HepG2 (cell line): Measurements from ENCODE around the gene C1orf226. TPM values are rescaled to one million over a fixed set of nuclear protein-coding genes. Genes with fewer than 3 reads are reported as not detected.

Experiments
- ATAC-seq: fragments of 200-7000 bp; cut with Tn5 transposase; 3 replicates; pipeline ENCODE4 v1.9.1; 2020; ENCODE audit warnings: mild to moderate bottlenecking, moderate library complexity
- BruUV-seq: library from RNA; stranded (reverse); fragments of 400-500 nt; replicated peaks from 2 replicates; lab custom pipeline; 2021; lab: Mats Ljungman, UMichigan
- CTCF ChIA-PET: fragments of 300-600 bp; formaldehyde crosslinking; extraction: SDS; loops from one replicate; lab custom pipeline; 2021; ENCODE audit warnings: low total read pairs, inconsistent platforms, low intra/inter-chr PET ratio; lab: Yijun Ruan, JAX
- POLR2A ChIA-PET: fragments of 350-600 bp; sonication (Branson Sonifier 250); formaldehyde crosslinking; loops from one replicate; lab custom pipeline; 2020; ENCODE audit warnings: antibody characterized with exemption, inconsistent platforms; lab: Yijun Ruan, JAX
- DNase-seq: peaks from one replicate; pipeline ENCODE4 v3.0.0-alpha.2; 2015; ENCODE audit warnings: low spot score
- FAIRE-seq: peaks from 3 replicates; lab custom pipeline; 2011; peaks lifted over from hg19 to GRCh38; lab: Jason Lieb, UNC
- H2AFZ ChIP-seq: one replicate; pipeline ENCODE4 v1.6.1; 2011; ENCODE audit warnings: low read length, inconsistent platforms
- H3K27ac ChIP-seq: fragments of 300-600 bp; 3 replicates; pipeline ENCODE4 v1.8.0; 2011; ENCODE audit warnings: mixed run types, mild to moderate bottlenecking, mixed read lengths, low read length, inconsistent platforms; ENCODE audit not compliant: insufficient read depth; ENCODE audit errors: extremely low read length
- H3K27me3 ChIP-seq, 2 experiments: fragments of 200-600 bp in 1 of 2; 2 replicates in 1 of 2; 3 replicates in 1 of 2; pipeline versions ENCODE4 v1.6.0 to v1.8.0; 2011; ENCODE audit warnings: low read length in 2 of 2, mild to moderate bottlenecking in 2 of 2, moderate library complexity in 2 of 2, inconsistent platforms in 1 of 2; ENCODE audit not compliant: insufficient read depth in 2 of 2, control insufficient read depth in 1 of 2
- H3K36me3 ChIP-seq, 2 experiments: fragments of 200-600 bp in 1 of 2; replicated peaks in 1 of 2; 2 replicates in 1 of 2; 3 replicates in 1 of 2; pipeline versions ENCODE4 v1.5.1 to v1.8.0; 2011; ENCODE audit warnings: low read length in 2 of 2, inconsistent platforms in 1 of 2; ENCODE audit not compliant: insufficient read depth in 2 of 2, control insufficient read depth in 1 of 2
- H3K4me1 ChIP-seq: 2 replicates; pipeline ENCODE4 v1.5.1; 2012; ENCODE audit warnings: low read length, inconsistent platforms; ENCODE audit not compliant: insufficient read depth
- H3K4me2 ChIP-seq: 2 replicates; pipeline ENCODE4 v1.6.0; 2011; ENCODE audit warnings: low read depth, low read length, inconsistent platforms
- H3K4me3 ChIP-seq, 3 experiments: fragments of 200-600 bp in 1 of 3; sonication (generic), shearing (Covaris generic) in 1 of 3; replicated peaks in 1 of 3; 2 replicates each; pipeline ENCODE4 v1.5.1; 2011 to 2016; ENCODE audit warnings: low read length in 3 of 3, inconsistent platforms in 2 of 3, low read depth in 2 of 3, mild to moderate bottlenecking in 2 of 3, control low read depth in 1 of 3, mixed read lengths in 1 of 3; ENCODE audit not compliant: insufficient read depth in 1 of 3
- H3K79me2 ChIP-seq: one replicate; pipeline ENCODE4 v1.6.1; 2011; ENCODE audit warnings: low read length, inconsistent platforms; ENCODE audit not compliant: insufficient read depth
- H3K9ac ChIP-seq: 2 replicates; pipeline ENCODE4 v1.6.0; 2011; ENCODE audit warnings: mild to moderate bottlenecking, low read depth, low read length, inconsistent platforms; ENCODE audit not compliant: insufficient read depth
- H3K9me3 ChIP-seq: 2 replicates; pipeline ENCODE4 v1.5.1; 2012; ENCODE audit warnings: mild to moderate bottlenecking, low read length
- H4K20me1 ChIP-seq: 2 replicates; pipeline ENCODE4 v1.6.0; 2011; ENCODE audit warnings: inconsistent platforms, mild to moderate bottlenecking, low read length, moderate library complexity; ENCODE audit not compliant: insufficient read depth
- ETV5 ChIP-seq: IDR thresholded peaks from 2 replicates; pipeline ENCODE4 v1.6.1; 2018; ENCODE audit warnings: missing biosample characterization, missing genetic modification reagents, inconsistent platforms, borderline replicate concordance
- KDM5B ChIP-seq: sonication (generic); formaldehyde crosslinking; IDR thresholded peaks from 2 replicates; pipeline ENCODE4 v1.4.0; 2020; ENCODE audit warnings: missing genetic modification reagents, mild to moderate bottlenecking, borderline replicate concordance
- NFKB2 ChIP-seq: sonication (generic); formaldehyde crosslinking; IDR thresholded peaks from 2 replicates; pipeline ENCODE4 v1.4.0; 2020; ENCODE audit warnings: missing genetic modification reagents, borderline replicate concordance
- NKX3-1 ChIP-seq: sonication (generic); formaldehyde crosslinking; IDR thresholded peaks from 2 replicates; pipeline ENCODE4 v1.5.0; 2020; ENCODE audit warnings: missing genetic modification reagents
- SMAD9 ChIP-seq: sonication (generic); formaldehyde crosslinking; IDR thresholded peaks from 2 replicates; pipeline ENCODE4 v1.5.1; 2020; ENCODE audit warnings: mild to moderate bottlenecking, missing genetic modification reagents
- SNAI1 ChIP-seq: sonication (generic); formaldehyde crosslinking; IDR thresholded peaks from 2 replicates; pipeline ENCODE4 v1.5.0; 2020; ENCODE audit warnings: mild to moderate bottlenecking, missing genetic modification reagents, borderline replicate concordance
- WGBS: methylation state at CpG from one replicate; pipeline ENCODE4 v1.1.6; 2017; ENCODE audit warnings: low lambda C conversion rate; 5-methylcytosine and 5-hydroxymethylcytosine counted together
- in situ Hi-C: cut with HindIII; loops from 2 replicates; pipeline ENCODE4 v1.10.0; 2017; ENCODE audit warnings: low pct_unique_long_range_greater_than_20kb; ENCODE audit not compliant: extremely low pct_ligation_motif_present
- intact Hi-C: fragments of 100-400 bp; cut with micrococcal nuclease; formaldehyde crosslinking; loops from one replicate; pipeline ENCODE4 v1.10.0; 2022; ENCODE audit not compliant: unreplicated experiment
- polyA plus RNA-seq, 8 experiments: library from polyadenylated mRNA; depleted of rRNA in 3 of 8; stranded (reverse) in 7 of 8; unstranded in 1 of 8; fragments of >200 nt; fragmentation: Illumina TruSeq in 4 of 8; extraction: Trizol in 4 of 8; gene quantifications; 2 replicates each; pipeline versions ENCODE4 v1.2.1 to v1.2.3, GENCODE V29; 2011 to 2016; ENCODE audit warnings: low read depth in 4 of 8, missing spikeins in 1 of 8, mixed read lengths in 1 of 8; ENCODE audit not compliant: insufficient read depth in 1 of 8
- total RNA-seq, 5 experiments: library from RNA; depleted of rRNA; stranded (reverse); fragments of >200 nt; fragmentation: Illumina TruSeq; extraction: Trizol; gene quantifications; 2 replicates each; pipeline ENCODE4 v1.2.3, GENCODE V29; 2016; ENCODE audit warnings: low read depth in 1 of 5
- TF ChIP-seq, protein P1 (sequence below): sonication (generic); formaldehyde crosslinking; IDR thresholded peaks from 2 replicates; pipeline ENCODE4 v1.4.0; 2020; ENCODE audit warnings: missing genetic modification reagents, borderline replicate concordance
- TF ChIP-seq, protein P2 (sequence below): sonication (generic); formaldehyde crosslinking; IDR thresholded peaks from 2 replicates; pipeline ENCODE4 v1.4.0; 2020; ENCODE audit warnings: low read depth, mild to moderate bottlenecking, missing genetic modification reagents

Gene C1orf226
- total and polyA plus RNA-seq, 2 of the 13 experiments (the other 11 are each of a cell fraction or from before 2014, with no cell fraction given): 4.7 to 4.9 TPM

DNA sequence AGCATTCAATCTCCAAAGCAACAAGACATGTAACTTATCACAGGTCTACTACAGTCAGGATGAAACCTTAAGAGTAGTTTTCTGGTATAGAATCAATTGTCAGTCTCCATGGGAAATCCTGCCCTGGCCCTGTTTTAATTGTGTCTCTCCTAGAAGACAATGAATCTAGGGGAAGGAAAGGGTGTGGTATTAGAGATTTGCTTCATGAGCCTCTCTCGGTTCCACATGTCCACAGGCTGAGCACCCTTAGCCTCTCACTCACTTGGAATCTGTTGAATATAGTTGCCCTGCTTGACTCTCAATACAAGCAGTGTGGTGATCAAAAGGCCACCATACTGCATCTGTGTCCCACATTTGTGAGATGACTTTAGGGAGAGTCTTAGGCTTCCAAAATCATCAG is 22.6 kb upstream of the C1orf226 start:
- no peak for FAIRE-seq
- no peak overlapping the region for H3K27ac ChIP-seq
- intact Hi-C loops: no loop called here

More for the DNA sequence above, 22.6 kb upstream of the C1orf226 start:
- no peaks in the 10 kb centered on the region for H3K27me3 ChIP-seq
- H3K9ac ChIP-seq: no peak overlapping the region
- H2AFZ ChIP-seq: no peak overlapping the region
- no peak for ATAC-seq
- H4K20me1 ChIP-seq: no peaks in the 10 kb centered on the region
- no peak for TF ChIP-seq SMAD9
- no peak for TF ChIP-seq KDM5B (CRISPR knock-in tag)
- TF ChIP-seq NFKB2 (CRISPR knock-in tag): no peak
- no peak for TF ChIP-seq SNAI1 (CRISPR knock-in tag)
- no peak for TF ChIP-seq NKX3-1 (CRISPR knock-in tag)
- TF ChIP-seq, protein P1, sequence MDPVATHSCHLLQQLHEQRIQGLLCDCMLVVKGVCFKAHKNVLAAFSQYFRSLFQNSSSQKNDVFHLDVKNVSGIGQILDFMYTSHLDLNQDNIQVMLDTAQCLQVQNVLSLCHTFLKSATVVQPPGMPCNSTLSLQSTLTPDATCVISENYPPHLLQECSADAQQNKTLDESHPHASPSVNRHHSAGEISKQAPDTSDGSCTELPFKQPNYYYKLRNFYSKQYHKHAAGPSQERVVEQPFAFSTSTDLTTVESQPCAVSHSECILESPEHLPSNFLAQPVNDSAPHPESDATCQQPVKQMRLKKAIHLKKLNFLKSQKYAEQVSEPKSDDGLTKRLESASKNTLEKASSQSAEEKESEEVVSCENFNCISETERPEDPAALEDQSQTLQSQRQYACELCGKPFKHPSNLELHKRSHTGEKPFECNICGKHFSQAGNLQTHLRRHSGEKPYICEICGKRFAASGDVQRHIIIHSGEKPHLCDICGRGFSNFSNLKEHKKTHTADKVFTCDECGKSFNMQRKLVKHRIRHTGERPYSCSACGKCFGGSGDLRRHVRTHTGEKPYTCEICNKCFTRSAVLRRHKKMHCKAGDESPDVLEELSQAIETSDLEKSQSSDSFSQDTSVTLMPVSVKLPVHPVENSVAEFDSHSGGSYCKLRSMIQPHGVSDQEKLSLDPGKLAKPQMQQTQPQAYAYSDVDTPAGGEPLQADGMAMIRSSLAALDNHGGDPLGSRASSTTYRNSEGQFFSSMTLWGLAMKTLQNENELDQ: no peak
- TF ChIP-seq, protein P2, sequence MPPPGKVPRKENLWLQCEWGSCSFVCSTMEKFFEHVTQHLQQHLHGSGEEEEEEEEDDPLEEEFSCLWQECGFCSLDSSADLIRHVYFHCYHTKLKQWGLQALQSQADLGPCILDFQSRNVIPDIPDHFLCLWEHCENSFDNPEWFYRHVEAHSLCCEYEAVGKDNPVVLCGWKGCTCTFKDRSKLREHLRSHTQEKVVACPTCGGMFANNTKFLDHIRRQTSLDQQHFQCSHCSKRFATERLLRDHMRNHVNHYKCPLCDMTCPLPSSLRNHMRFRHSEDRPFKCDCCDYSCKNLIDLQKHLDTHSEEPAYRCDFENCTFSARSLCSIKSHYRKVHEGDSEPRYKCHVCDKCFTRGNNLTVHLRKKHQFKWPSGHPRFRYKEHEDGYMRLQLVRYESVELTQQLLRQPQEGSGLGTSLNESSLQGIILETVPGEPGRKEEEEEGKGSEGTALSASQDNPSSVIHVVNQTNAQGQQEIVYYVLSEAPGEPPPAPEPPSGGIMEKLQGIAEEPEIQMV (CRISPR knock-in tag): no peak
- TF ChIP-seq ETV5 (CRISPR knock-in tag): no peak
- BruUV-seq: no TSS peak
- no peaks in the 10 kb centered on the region for H3K79me2 ChIP-seq
- ChIA-PET CTCF (no interaction called here), POLR2A (no interaction called here)
- no peaks in the 10 kb centered on the region for H3K9me3 ChIP-seq
- H3K4me3 ChIP-seq: no peak overlapping the region
- peaks cover 21 to 71% of the 10 kb centered on the region in 2 experiments for H3K36me3 ChIP-seq
- DNase-seq: no peak
- in situ Hi-C loops: no loop called here
- H3K4me2 ChIP-seq: no peak overlapping the region
- no peaks in the 10 kb centered on the region for H3K4me1 ChIP-seq
- WGBS: 90% methylated on average over 1 of the region's 1 CpG
